Astrocyte of the cerebellum (primary cell): Measurements from ENCODE around the gene TMED10.

Experiments used
- DNase-seq: peaks from one replicate; pipeline ENCODE4 v3.0.0-alpha.2; 2011; ENCODE audit warnings: low read depth
- H3K4me3 ChIP-seq: 2 replicates; pipeline ENCODE4 v1.5.1; 2011; ENCODE audit warnings: mild to moderate bottlenecking, low read depth, low read length, moderate library complexity
- in situ Hi-C: cut with HindIII; loops from 2 replicates; pipeline ENCODE4 v1.10.0; 2017; ENCODE audit warnings: low sequenced_read_pairs
- TF ChIP-seq, protein P1 (sequence below): IDR thresholded peaks from 2 replicates; pipeline ENCODE4 v1.5.1; 2012; ENCODE audit warnings: low read length, low read depth, moderate library complexity, mild to moderate bottlenecking; ENCODE audit errors: missing control alignments

Gene TMED10

DNA sequence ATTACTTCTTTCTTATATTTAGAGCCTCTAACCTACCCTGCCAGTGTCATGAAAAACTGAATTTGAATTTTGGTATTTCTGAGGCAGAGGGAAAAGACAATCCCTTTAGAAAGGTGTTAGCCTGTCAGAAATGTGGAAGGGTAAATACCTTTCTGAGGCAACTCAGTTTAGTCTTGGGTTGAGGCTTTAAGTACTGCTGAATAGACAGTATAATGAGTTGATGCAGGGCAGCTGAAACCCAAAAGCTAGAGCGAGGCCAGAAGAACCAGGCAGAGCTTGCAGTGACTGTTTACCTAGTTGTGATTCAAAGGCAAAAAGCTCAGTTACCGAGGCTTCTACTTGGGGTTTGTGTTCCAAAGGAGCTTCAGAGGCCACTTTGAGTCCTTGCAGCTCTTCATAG is 88.3 kb downstream of the TMED10 start:
- in situ Hi-C loops = loop anchor here (25.0 kb wide), 1 partner anchor 176 kb away; the partner anchor contains the start of gene RPS6KL1
- no peak for DNase-seq
- TF ChIP-seq, protein P1, sequence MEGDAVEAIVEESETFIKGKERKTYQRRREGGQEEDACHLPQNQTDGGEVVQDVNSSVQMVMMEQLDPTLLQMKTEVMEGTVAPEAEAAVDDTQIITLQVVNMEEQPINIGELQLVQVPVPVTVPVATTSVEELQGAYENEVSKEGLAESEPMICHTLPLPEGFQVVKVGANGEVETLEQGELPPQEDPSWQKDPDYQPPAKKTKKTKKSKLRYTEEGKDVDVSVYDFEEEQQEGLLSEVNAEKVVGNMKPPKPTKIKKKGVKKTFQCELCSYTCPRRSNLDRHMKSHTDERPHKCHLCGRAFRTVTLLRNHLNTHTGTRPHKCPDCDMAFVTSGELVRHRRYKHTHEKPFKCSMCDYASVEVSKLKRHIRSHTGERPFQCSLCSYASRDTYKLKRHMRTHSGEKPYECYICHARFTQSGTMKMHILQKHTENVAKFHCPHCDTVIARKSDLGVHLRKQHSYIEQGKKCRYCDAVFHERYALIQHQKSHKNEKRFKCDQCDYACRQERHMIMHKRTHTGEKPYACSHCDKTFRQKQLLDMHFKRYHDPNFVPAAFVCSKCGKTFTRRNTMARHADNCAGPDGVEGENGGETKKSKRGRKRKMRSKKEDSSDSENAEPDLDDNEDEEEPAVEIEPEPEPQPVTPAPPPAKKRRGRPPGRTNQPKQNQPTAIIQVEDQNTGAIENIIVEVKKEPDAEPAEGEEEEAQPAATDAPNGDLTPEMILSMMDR = no peak
- H3K4me3 ChIP-seq = no peak overlapping the region

DNA sequence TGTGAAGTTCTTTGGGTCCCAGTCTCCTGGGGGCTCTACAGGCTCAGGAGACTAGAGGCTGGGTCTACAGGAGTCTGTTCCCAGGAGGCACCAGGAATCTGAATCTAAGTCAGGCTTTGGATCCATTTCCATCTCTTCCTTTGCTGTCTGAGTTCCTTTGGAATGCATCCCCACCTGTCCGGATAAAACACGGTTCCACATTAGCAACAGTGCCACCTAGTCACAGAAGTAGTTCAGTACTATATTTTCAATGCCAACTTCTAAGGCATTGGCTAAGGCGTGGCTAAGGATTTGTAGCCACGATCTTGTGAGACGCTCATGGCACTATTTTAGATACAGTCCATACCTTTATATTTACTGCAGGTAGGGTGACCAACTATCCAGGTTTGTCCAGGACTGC is 91.9 kb downstream of the TMED10 start:
- TF ChIP-seq, protein P1 = peak; percentile 11

DNA sequence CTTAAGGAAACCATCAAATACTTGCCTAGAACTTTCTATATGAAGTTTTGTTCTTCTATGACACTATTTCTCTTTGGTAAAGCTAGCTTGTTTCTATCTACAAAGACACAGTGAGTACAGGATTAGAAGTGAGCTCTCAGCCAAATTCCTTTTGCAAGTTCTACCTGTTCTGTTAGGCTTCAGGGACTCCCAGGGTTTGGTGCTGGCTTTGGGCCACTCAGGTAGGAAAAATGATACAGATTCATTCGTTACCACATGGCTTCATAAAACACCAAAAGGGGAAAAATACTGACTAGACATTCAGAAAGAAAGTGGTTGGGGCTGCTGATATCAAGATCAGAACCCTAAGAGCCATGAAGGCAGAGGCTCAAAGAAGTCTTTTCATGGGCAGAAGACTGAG is 93.1 kb downstream of the TMED10 start:
- DNase-seq = no peak
- in situ Hi-C loops = loop anchor here (25.0 kb wide), 1 partner anchor 171 kb away; the partner anchor contains the start of gene RPS6KL1
- TF ChIP-seq, protein P1 = no peak
- H3K4me3 ChIP-seq = no peak overlapping the region

More for the DNA sequence above, 91.9 kb downstream of the TMED10 start:
- DNase-seq = no peak
- in situ Hi-C loops = loop anchor here (25.0 kb wide), 1 partner anchor 172 kb away; the partner anchor contains the start of gene RPS6KL1
- no peak overlapping the region for H3K4me3 ChIP-seq

DNA sequence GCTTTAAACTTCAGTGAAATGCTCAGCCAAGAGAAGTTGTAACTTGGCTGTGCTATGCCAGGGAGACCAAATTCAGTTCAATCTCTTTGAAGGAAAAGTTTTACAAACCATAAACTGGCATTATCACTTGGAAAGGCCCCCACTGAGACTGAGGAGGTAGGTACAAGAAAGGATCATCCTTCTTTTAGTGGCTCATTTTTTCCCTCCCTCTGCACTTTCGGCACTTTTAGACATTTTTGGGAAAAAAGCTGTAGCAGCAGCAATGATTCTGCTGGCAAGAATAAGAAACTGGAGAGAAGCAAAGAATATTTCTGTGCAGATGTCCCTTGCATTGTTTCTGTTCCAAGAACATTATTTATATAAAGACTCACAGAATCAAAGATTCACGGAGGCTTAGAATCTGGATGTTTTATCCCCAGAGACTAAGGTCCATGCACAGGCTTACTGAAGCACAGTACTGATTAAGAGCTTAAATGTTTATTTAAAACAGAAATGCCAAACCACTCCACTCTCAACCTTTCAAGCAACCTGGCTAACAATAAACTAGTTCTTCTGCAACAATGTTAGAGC is 94.7 kb downstream of the TMED10 start:
- H3K4me3 ChIP-seq = no peak overlapping the region
- in situ Hi-C loops = loop anchor here (25.0 kb wide), 1 partner anchor 169 kb away; the partner anchor contains the start of gene RPS6KL1
- no peak for DNase-seq
- TF ChIP-seq, protein P1 = no peak
